ENCODE measurements around the gene ABHD8.

Gene ABHD8

DNA sequence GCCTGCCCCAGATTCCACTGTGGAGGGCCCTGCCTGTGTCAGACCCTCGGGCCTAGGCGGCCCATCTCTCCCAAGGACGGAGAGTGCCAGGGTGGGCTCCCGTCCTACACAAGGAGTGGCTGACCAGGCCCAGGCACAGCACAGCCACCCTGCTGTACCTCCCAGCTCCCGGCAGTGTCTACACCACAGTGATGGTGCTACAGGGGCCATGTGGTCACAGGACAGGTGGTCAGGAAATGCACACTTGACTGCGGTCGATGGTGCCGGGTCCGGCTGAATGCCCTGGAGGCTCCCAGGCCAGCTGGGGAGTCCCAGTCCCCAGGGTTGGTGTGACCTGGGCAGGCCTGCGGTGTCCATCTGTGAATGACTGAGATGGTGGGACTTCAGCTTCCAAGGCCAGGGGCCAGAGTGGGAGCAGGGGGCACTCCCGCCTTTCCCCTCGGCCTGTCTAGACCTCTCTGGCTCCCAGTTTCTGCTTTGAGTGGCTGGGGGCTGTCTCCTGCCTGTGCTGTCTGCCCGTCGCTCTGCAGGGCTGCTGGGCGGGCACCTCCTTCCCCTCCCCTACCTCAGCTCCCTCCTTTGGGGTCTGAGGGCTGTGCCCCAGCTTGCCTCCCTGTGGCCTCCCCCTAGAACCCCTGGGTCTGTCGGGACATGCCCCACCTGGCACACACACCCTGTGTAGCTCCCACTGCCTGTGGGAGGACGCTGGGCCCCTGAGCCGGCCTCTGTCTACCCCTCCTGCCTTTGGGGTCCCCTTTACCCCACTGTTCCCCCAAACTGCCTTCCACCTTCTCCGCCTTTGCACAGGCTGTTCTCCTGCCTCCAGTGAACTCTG lies 18.6 kb upstream of the ABHD8 start:
- H3K36me3 ChIP-seq (ENCODE audit: insufficient read depth, low read length): no peaks in the 10 kb centered on the region
- no peaks in the 10 kb centered on the region for H3K9me3 ChIP-seq (ENCODE audit: control insufficient read depth, insufficient read depth, low read length)
- H3K4me1 ChIP-seq (ENCODE audit: insufficient read depth, low read length): peaks cover 19% of the 10 kb centered on the region; the same call in 1 of the 2 replicates
- no peak overlapping the region for H3K9ac ChIP-seq (ENCODE audit: low read depth, low read length)

GRCh38 chr19:17320435-17320834 lies 17.2 kb upstream of the ABHD8 start:
- Histone ChIP-seq H3K4me1 (ENCODE audit: insufficient read depth, low read length) (peaks cover 11% of the 10 kb centered on the region; the same call in 1 of the 2 replicates), H3K9me3 (ENCODE audit: control insufficient read depth, insufficient read depth, low read length) (no peaks in the 10 kb centered on the region), H3K36me3 (ENCODE audit: insufficient read depth, low read length) (0 out of 2 replicates have a peak, but pooled peaks cover 3% of the 10 kb centered on the region), H3K9ac (ENCODE audit: low read depth, low read length) (no peak overlapping the region)

DNA sequence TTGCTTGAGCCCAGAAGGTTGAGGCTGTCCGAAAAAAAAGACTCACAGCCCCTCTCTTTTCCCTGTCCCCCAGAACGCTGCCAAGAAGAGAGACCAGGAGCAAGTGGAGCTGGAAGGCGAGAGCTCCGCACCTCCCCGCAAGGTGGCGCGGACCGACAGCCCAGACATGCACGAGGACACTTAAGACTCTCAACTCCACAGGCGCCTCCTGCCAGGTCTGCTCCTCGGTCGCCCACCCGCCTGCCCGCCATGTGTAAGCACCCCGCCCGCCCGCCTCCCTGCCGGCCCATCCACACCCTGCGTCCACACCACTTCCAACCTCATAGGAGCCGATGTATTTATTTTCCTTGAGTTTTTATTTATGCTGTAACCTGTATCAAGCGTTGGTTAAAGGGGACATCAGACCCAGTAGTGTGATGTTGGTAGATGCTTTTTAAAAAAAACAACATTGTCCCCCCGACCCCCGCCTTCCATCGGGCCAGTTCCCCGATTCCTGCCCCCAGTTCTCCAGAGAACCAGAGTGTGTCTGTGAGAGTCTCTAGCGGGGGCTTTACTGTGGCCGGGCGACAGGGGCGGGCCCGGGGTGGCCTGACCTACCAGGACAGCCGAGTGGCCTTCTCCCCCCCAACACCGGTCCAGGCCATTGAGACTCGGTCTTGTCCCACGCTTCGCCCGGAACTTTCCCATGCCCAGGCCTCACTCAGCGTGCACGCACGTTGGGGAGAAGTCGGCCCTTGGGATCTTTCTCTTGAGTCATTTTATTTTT lies 16.4 kb upstream of the ABHD8 start:
- 0 out of 2 replicates have a peak, but pooled peaks cover 3% of the 10 kb centered on the region for H3K36me3 ChIP-seq (ENCODE audit: insufficient read depth, low read length)
- H3K4me1 ChIP-seq (ENCODE audit: insufficient read depth, low read length): peaks cover 11% of the 10 kb centered on the region; the same call in 1 of the 2 replicates
- H3K9ac ChIP-seq (ENCODE audit: low read depth, low read length): no peak overlapping the region
- H3K9me3 ChIP-seq (ENCODE audit: control insufficient read depth, insufficient read depth, low read length): no peaks in the 10 kb centered on the region

DNA sequence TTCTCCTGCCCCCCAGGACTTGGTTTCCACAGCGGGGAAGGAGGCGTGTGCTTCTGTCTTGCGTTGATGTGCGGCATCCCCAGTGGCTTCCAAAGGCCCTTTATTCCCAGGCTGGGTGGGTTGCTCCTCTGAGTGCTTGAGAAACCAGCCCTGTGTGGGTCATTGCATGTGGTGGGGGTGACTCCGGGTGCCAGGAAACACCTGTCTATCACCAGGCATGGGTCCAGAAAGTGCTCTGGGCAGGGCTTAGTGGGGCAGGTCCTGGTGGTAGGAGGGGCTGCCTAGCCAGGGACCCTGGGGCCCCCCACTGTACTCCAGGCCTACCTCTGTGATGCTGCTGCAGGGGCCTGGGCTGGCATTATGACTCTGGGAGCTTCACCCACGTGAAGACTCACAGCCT lies 15.7 kb upstream of the ABHD8 start:
- Histone ChIP-seq H3K4me1 (ENCODE audit: insufficient read depth, low read length) (peaks cover 11% of the 10 kb centered on the region; the same call in 1 of the 2 replicates), H3K9me3 (ENCODE audit: control insufficient read depth, insufficient read depth, low read length) (no peaks in the 10 kb centered on the region), H3K36me3 (ENCODE audit: insufficient read depth, low read length) (peaks cover 3% of the 10 kb centered on the region; the same call in 1 of the 2 replicates), H3K9ac (ENCODE audit: low read depth, low read length) (no peak overlapping the region)

- H3K9me3 ChIP-seq (ENCODE audit: control insufficient read depth, insufficient read depth, low read length): no peaks in the 10 kb centered on the region
- H3K36me3 ChIP-seq (ENCODE audit: insufficient read depth, low read length): peaks cover 6% of the 10 kb centered on the region; the same call in 1 of the 2 replicates
- peaks cover 13% of the 10 kb centered on the region for H3K4me1 ChIP-seq (ENCODE audit: insufficient read depth, low read length)
- no peak overlapping the region for H3K9ac ChIP-seq (ENCODE audit: low read depth, low read length)
Measured at GRCh38 chr19:17314007-17314593, 10.9 kb upstream of the ABHD8 start.

GRCh38 chr19:17312189-17313113 lies 9.2 kb upstream of the ABHD8 start:
- Histone ChIP-seq H3K9me3 (ENCODE audit: control insufficient read depth, insufficient read depth, low read length) (no peaks in the 10 kb centered on the region), H3K9ac (ENCODE audit: low read depth, low read length) (no peak overlapping the region; the same call in 1 of the 2 replicates), H3K4me1 (ENCODE audit: insufficient read depth, low read length) (peaks cover 13% of the 10 kb centered on the region), H3K36me3 (ENCODE audit: insufficient read depth, low read length) (peaks cover 6% of the 10 kb centered on the region; the same call in 1 of the 2 replicates)

GRCh38 chr19:17311455-17312188 lies 8.4 kb upstream of the ABHD8 start:
- peaks cover 13% of the 10 kb centered on the region for H3K4me1 ChIP-seq (ENCODE audit: insufficient read depth, low read length)
- no peak overlapping the region; the same call in 1 of the 2 replicates for H3K9ac ChIP-seq (ENCODE audit: low read depth, low read length)
- H3K9me3 ChIP-seq (ENCODE audit: control insufficient read depth, insufficient read depth, low read length): no peaks in the 10 kb centered on the region
- peaks cover 6% of the 10 kb centered on the region; the same call in 1 of the 2 replicates for H3K36me3 ChIP-seq (ENCODE audit: insufficient read depth, low read length)

GRCh38 chr19:17309965-17310461 lies 6.8 kb upstream of the ABHD8 start:
- H3K36me3 ChIP-seq (ENCODE audit: insufficient read depth, low read length): peaks cover 3% of the 10 kb centered on the region; the same call in 1 of the 2 replicates
- no peaks in the 10 kb centered on the region for H3K9me3 ChIP-seq (ENCODE audit: control insufficient read depth, insufficient read depth, low read length)
- peaks cover 13% of the 10 kb centered on the region for H3K4me1 ChIP-seq (ENCODE audit: insufficient read depth, low read length)
- H3K9ac ChIP-seq (ENCODE audit: low read depth, low read length): peak overlapping the region; percentile 87

DNA sequence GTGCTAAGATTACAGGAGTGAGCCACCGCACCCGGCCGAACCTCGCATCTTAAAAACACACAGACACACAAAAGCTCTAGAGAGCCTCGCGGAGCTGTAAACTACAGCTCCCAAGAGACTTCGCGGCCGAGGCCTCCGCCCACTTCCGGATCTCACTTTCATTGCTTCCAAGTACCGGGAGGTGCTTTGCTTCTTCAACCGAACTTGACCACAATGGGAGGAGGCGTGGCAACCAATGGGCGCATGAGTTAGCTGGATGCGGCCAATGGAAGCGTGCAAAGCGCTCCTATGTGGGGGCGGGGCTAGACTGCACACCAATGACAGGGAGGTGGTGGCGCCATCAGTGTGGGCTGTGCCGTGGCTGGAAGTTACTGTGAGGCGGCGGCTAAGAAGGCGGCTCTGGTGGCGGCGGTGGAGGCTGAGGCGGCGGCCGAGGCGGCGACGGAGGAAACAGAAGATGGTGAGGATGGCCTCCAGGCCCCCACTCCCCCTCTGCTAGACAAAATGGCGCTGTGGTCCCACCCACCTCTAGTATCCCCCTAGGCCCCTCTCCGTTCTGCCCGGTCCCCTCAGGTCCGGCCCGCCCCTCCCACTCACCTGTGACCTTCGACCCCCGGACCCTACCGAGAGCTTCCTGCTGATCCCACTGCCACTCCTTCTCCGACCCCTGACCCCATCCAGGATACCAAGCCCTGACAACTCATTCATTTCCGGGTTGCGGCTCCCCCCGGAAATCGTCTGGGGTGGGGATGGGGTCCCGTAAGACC lies 6.2 kb upstream of the ABHD8 start, which contains the start of gene DDA1:
Gene DDA1 (plus strand): TSS at position 366 of the 767 bp plus-strand sequence. CDS start 92 bp downstream, at position 458.
- Histone ChIP-seq H3K9me3 (ENCODE audit: control insufficient read depth, insufficient read depth, low read length) (no peaks in the 10 kb centered on the region), H3K9ac (ENCODE audit: low read depth, low read length) (peak within 1 kb of the TSS; percentile 87), H3K36me3 (ENCODE audit: insufficient read depth, low read length) (peaks cover 3% of the 10 kb centered on the region; the same call in 1 of the 2 replicates), H3K4me1 (ENCODE audit: insufficient read depth, low read length) (peaks cover 17% of the 10 kb centered on the region)

GRCh38 chr19:17307876-17308377 lies 4.7 kb upstream of the ABHD8 start:
- H3K9me3 ChIP-seq (ENCODE audit: control insufficient read depth, insufficient read depth, low read length): no peaks in the 10 kb centered on the region
- peaks cover 20% of the 10 kb centered on the region for H3K4me1 ChIP-seq (ENCODE audit: insufficient read depth, low read length)
- H3K9ac ChIP-seq (ENCODE audit: low read depth, low read length): no peak overlapping the region
- no peaks in the 10 kb centered on the region for H3K36me3 ChIP-seq (ENCODE audit: insufficient read depth, low read length)

- Histone ChIP-seq H3K9me3 (ENCODE audit: control insufficient read depth, insufficient read depth, low read length) (no peaks in the 10 kb centered on the region), H3K4me1 (ENCODE audit: insufficient read depth, low read length) (peaks cover 10% of the 10 kb centered on the region), H3K9ac (ENCODE audit: low read depth, low read length) (peak overlapping the region; percentile 79), H3K36me3 (ENCODE audit: insufficient read depth, low read length) (no peaks in the 10 kb centered on the region)
Measured at GRCh38 chr19:17306285-17306714, 3.1 kb upstream of the ABHD8 start.
